Muscle of back (tissue), 11 donors: Measurements from ENCODE around the gene RASGRP2. TPM values are rescaled to one million over a fixed set of nuclear protein-coding genes. Genes with fewer than 3 reads are reported as not detected.
A peak's percentile ranks its signal among the peaks of the same experiment; 100 is the strongest.

Experiments used
- DNase-seq, 3 donors: peaks; one replicate each; pipeline versions ENCODE4 v3.0.0 to v3.0.0-alpha.2; 2013
- polyA plus RNA-seq, 10 donors: library from polyadenylated mRNA; unstranded; fragments of 120-200 nt; gene quantifications; one replicate each; pipeline ENCODE4 v1.2.1, GENCODE V29; 2013; ENCODE audit not compliant: insufficient read length in 10 of 10

The RASGRP2 gene
- polyA plus RNA-seq, 10 donors = 13.3 to 60.2 (median 40.2) TPM

- peak in 2 of 3 donors; percentile 40 to 67 for DNase-seq
Measured at GRCh38 chr11:64742889-64743590, 902 bp downstream of the RASGRP2 start.

GRCh38 chr11:64742087-64742888 is 1.7 kb downstream of the RASGRP2 start:
- DNase-seq = no peak

DNA sequence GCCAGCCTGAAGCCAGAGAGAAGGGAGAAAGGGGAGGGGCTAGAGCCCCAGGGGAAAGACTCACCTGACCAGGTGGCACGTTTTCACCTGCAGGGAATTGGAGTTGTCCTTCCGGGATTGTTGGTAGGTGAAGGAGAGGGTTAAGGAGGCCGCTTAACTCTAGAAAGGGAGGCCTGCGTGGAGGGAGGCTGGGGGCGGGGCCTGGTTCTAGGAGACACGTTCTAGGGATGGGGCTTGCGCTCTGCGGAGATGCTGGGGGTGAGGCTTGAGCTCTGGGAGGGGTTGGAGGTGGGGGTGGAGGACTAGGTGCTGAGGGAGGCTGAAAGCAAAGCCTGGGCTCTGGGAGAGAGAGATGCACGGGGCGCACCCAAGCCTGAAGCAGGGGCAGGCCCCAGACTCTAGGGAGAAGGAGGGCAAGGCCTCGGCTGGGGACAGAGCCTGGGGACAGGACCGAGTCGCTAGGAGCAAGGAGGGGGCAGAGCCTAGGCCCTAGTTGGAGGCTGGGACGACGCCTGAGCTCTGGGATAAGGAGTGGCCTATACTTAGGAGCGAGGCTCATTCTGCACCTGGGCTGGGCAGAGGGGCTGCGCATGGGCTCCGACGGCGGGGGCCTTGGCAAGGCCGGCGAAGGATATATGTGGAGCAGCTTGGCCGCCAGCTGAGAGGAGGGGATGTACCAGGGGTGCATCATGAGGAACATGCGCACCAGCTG is 2.4 kb downstream of the RASGRP2 start:
- no peak for DNase-seq

DNA sequence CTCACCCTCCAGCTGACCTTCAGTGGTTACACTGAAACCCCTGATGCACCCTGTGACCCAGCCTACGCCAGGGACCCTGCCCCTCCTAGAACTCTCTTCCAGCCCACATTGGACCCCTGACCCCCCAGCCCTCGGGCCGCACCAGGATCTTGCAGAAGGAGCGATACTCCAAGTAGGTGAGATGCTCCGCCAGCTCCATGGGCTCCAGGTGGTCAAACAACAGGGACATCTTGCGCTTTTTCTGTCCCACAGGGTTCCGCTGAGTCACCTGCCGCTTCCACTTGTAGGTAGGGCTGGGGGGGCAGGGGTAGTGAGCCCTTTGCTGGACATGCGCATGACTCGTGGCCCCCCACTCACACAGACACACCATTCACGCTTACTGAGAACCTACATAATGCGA is 4.1 kb downstream of the RASGRP2 start:
- no peak for DNase-seq

DNA sequence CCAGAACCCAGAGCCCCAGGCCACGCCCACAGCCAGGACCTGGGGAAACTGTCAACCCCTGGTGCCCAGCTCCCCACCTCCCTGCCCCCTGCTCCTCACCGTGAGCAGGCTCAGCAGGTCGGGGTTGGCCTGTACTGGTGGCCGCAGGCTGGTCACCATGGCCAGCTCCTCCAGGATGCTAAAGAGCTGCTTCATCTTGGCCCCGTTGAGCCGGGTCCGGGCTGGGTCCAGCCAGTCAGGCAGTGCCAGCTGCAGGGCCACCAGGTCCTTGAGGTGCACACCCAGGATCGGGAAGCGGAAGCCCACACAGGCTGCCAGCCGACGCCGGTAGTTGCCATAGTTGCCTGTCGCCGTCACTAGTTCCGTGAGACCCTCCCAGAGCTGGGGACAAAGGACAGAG is 7.3 kb downstream of the RASGRP2 start:
- DNase-seq = no peak

DNA sequence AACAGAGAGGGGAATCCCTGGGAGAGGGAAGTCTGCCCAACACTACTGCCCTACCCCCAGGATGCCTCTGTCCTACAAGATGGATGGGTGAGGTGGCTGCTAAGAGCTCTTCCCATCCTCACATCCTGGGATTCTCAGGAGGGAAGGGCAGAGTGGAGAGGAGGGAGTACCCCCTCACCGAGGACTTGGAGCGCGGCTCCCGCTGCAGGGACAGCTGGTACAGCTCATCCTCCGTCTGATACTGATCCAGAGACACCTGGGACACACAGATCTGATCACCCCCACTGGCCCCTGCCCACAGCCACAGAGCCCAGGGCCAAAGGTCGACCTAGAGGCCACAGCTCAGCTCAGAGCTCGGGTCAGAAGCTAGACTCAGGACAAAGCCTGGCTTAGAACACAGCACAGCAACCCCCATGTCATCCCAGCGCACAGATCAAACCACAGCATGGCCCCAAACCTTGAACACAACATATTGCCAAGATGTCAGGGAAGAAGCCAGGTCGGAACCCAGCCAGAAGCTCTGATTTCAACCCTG is 8.2 kb downstream of the RASGRP2 start:
- no peak for DNase-seq

DNA sequence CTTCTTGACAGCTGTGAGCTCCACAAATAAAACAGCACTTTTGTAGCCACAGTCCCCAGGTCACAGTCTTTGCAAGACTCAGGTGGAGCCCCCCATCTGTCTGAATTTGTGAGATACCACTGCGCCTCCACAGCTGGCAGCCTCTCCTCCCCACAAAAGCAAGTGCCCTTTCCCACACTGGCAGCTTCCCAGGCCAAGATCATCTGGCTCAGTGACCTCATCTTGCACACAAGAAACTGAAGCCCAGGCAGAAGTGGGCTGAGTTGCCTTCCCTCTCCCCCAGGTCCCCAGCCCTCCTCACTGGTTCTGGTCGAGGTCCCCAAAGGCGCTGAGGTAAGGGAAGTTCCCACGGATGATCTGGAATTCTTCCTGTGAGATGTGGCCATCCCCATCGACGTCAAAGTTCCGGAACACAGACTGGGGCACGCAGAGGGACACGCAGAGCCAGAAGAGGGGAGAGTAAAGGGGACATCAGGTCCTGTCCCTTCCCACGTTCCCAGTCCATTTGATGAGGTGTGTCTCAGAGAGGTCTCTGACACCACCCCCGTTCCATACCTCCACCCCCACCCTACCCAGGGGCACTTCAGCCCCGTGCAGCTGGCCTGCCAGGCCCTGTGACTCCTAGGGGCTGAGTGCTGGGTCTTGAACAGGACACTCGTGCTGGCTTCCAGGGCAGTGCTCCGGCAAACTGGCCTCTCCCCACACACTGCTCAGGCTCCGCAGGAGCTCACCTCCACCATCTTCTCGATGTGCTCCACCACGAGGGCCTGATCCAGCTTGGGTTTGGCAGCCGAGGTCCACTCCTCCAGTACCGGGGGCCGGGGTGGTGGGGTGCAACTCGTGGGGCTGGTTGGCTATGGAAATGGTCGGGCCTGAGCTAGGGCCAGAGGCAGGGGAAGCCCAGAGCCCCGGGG is 8.9 kb downstream of the RASGRP2 start:
- no peak for DNase-seq

DNA sequence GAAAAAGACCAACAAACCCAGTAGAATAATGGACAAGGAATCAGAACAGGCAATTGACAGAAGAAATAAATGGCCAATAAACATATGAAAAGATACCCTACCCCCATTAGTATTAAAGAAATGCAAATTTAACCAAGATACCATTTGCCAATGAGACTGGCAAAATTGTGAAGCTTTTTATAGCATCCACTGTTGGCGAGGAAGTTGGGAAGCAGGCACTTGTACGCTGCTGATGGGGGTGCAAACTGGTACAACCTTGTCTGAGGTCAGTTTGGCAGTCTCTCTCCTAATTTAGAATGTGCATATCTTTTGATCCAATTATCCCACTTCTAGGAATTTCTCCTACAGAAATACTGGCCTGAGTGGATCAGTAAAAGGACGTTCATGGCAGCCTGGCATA is 12.3 kb downstream of the RASGRP2 start:
- no peak for DNase-seq

DNA sequence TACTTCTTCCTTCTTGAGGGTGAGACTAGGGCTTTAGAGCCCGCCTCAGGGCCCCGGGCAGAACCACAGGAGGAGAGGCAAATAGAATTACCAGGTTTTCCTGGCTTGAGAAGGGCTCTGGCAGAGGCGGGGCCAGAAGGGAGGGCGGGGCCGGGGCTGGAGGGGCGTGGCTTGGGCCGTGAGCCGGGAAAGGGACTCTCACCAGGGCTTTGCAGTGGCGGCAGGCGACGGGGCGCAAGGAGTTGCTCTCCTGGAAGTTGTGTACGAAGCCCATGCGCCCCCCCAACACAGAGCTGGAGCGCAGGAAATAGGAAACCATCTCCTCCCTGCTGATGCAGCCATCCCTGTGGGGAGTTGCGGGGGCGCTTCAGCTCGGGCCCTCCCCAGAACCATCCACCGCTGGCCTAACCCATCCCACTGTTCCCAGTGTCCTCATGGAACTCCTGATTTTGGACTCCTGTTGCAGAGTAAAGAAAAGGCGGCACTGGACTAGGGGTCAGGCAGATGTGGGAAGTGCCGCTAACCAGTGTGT is 14.0 kb downstream of the RASGRP2 start:
- no peak for DNase-seq

- DNase-seq = no peak
Measured at GRCh38 chr11:64728757-64729365, 15.1 kb downstream of the RASGRP2 start.

DNA sequence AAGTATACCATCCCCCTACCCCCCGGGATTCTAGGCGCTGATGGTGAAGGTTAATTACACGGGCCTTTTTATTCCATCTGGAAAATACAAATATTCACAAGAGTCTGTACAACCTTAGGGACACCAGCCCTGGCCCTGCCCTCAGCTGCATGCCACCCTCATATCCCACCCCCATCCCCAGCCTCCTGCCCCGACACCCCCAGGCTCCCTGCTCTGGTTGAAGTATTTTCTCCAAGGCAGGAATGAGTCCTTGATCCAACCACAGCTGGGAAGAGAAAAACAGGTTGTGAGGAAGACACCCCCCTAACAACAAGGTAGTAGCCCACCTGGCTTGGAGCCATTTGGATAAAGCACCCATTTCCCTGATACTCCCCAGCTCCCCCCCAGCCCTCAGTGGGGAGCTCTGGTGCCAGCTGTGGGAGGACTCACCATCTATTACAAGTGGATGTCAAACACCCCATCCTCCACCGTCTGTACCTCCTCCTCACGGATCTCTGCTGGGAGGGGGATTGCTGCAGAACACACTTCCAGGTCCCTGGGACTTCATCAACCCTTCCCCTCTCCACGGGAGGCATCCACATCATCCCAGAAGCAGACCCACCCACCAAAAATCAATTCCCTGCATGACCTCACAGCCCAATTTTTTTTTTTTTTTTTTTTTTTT is 16.9 kb downstream of the RASGRP2 start:
- DNase-seq = no peak

- no peak for DNase-seq
Measured at GRCh38 chr11:64726211-64726641, 17.7 kb downstream of the RASGRP2 start.

DNA sequence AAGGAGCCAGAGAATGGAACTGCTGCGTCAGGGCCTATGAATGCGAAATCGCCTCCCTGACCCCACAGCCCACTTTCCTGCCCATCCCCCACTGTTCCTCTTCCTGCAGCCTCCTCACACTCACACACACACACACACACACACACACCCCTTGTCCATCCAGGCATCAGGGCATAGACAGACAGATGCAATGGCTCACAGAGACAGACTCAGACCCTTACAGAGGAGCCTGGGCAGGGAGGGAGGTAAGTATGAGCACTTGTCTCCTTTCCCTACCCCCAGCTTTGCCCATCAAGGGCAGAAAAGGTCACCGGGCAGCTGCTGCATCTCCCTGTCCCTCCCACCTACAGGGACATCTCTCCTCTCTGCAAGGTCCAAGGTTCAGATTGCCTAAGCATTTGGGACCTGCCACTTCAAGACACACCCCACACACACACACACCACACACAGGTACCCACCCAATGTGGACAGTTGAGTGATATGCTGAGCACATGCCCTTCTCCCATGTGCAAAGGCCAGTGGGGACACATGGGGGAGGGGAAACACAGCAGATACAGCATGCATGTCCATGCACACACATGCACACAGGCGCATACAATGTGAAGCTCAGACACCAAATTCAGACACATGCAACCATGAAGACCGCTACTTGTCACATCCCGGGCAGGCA is 18.9 kb downstream of the RASGRP2 start:
- DNase-seq = no peak

GRCh38 chr11:64723907-64724862 is 19.8 kb downstream of the RASGRP2 start:
- no peak for DNase-seq

DNA sequence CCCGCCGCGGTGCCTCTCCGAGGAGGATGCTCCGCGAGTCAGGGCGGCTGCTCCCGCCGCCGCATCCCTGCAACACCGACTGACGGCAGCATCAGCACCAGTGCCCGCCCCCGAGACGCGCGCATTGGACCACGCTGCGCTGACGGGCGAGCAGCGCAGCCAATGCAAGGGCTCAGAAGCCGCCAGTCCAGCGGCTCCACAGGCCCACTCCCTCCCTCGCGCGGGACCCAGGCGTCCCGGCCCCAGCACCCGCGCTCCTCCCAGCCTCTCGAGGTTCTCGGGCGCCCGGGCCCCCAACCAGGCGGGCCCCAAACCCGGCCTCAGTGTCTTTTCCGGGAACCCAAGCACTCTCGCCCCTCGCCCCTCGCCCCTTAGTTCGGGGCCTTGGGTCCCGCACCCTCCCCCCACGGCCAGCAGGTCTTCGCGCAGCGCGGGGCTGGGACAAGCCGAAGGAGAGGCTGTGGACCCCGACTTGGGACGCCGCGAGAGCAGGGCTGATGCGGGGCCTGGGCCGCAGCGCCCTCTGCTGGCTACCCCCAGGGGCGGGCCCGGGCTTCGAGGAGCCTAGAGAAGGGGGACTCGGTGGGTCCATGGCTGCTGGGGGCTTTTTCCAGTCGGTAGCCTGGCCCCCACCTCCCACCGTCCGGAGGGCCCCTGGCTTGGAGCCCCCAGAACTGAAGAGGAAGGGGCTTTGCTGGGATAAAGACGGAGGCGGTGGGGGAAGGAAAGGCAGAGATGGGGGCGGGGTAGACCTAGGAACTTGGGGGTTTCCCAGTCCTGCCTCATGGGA is 20.6 kb downstream of the RASGRP2 start, which contains the start of gene NRXN2:
NRXN2 (minus strand) TSS at position 81 of the 790 bp plus-strand sequence. CDS start 9,498 bp downstream, outside the sequence.
- peak; percentile 72 to 93 (median 85) for DNase-seq

GRCh38 chr11:64722141-64723065 is 21.5 kb downstream of the RASGRP2 start:
- no peak for DNase-seq
